Activated naive CD4-positive, alpha-beta T cell treated with anti-CD3 and anti-CD28 coated beads, Interleukin-2, amount 10 ng/mL, durations not matched to agents 7 days and 5 days (primary cell): ENCODE results near the gene FAHD1.

Experiments used
- CTCF ChIA-PET: fragments of 350-600 bp; sonication (Branson Sonifier 250); formaldehyde crosslinking; loops from one replicate; lab custom pipeline; 2021; ENCODE audit warnings: antibody characterized with exemption; lab: Charles Lee
- DNase-seq: peaks from one replicate; pipeline ENCODE4 v3.0.0-alpha.2; 2020
- H3K27ac Mint-ChIP-seq: one replicate; pipeline ENCODE4 v1.8.0; 2021; ENCODE audit warnings: mild to moderate bottlenecking, moderate library complexity, mixed read lengths
- H3K27me3 Mint-ChIP-seq: one replicate; pipeline ENCODE4 v1.8.0; 2021; ENCODE audit warnings: mild to moderate bottlenecking, mixed read lengths
- H3K36me3 Mint-ChIP-seq: one replicate; pipeline ENCODE4 v1.8.0; 2021; ENCODE audit warnings: mixed read lengths
- H3K4me1 Mint-ChIP-seq: one replicate; pipeline ENCODE4 v1.8.0; 2021; ENCODE audit warnings: mixed read lengths
- H3K4me3 Mint-ChIP-seq: one replicate; pipeline ENCODE4 v1.8.0; 2021; ENCODE audit warnings: mild to moderate bottlenecking, moderate library complexity, mixed read lengths
- H3K9me3 Mint-ChIP-seq: one replicate; pipeline ENCODE4 v1.8.0; 2021; ENCODE audit warnings: mixed read lengths

FAHD1 gene

DNA sequence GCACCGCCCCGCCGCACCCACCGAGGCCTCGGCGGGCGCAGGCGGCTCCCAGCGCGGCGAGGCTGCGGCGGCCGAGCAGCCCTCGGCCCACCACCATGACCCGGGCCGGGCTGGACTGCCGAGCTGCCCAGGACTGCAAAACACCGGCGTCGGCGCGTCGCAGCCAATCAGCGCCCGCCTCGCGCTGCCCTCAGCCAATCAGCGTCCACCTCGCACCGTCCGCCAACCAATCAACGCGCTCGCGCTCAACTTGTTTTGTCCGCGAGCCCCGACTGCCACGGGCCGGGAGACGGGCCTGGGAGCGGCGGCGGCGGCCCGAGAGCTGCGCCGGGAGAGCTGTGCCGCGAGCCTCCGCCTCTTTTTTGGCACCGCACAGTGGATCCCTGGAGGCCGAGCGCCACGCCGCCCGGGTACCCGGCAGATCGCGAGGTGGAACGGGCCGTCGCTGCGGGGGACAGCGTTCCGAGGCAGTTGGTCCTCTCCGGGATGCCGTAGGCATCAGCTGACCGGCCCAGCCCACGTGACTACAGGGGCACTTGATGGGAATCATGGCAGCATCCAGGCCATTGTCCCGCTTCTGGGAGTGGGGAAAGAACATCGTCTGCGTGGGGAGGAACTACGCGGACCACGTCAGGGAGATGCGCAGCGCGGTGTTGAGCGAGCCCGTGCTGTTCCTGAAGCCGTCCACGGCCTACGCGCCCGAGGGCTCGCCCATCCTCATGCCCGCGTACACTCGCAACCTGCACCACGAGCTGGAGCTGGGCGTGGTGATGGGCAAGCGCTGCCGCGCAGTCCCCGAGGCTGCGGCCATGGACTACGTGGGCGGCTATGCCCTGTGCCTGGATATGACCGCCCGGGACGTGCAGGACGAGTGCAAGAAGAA lies at the start of gene FAHD1, which contains the start of gene HAGH:
TSS of gene FAHD1 (plus strand) at position 516 of the 883 bp plus-strand sequence. CDS start at position 549, 33 bp downstream.
TSS of gene HAGH (minus strand) at position 135 of the 883 bp plus-strand sequence. CDS start at position 97, 38 bp downstream.
- Mint-ChIP-seq H3K4me3 (peak within 1 kb of the TSS; percentile 90), H3K27me3 (peaks cover 5% of the 10 kb centered on the region), H3K9me3 (no peaks in the 10 kb centered on the region), H3K27ac (peak within 1 kb of the TSS; percentile 94), H3K4me1 (peaks cover 42% of the 10 kb centered on the region), H3K36me3 (peaks cover 4% of the 10 kb centered on the region)
- DNase-seq: peak; percentile 91
- CTCF ChIA-PET: interaction anchor here (1.0 kb wide), 1 partner anchor 13 kb away, joined by 3 read pairs; no protein-coding TSS in a partner anchor

DNA sequence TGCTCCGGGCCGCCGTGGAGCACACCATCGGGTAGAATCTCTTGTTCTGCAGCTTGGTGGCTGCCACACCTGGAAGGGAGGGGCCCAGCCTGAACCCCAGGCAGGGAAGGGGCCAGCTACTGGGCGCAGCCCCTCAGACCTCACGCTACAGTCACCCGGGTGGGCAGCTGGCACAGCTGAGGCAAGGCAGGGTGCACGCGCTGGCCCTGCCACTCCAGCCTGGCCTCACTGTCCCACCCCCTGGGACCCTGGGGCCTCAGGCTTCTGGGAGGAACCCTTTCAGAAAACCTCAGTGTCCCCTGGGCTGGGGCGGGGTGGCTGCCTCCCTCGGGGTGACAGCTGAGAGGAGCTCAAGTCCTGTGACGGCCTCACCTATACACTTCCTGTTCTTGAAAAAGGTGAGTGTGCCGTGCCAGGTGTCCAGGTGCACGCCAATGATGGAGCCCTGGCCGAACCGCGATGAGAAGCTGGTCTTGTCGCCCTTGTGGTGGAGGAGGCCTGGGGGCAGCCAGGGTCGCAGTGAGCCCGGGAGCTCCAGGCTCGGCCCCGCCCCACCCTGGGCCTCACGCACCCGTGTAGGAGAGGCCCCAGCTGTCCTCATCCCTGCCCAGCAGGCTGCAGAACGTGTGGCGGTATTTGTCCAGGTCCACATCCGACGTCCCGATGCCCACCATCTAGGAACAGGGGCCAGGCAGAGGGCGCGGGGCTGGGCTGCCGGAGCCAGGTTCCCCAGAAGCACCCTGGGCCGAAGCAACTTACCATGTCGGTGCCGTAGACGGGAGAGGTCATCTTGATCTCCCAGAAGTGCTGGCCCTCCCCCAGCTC lies 49.4 kb upstream of the FAHD1 start:
- Mint-ChIP-seq H3K27me3 (no peaks in the 10 kb centered on the region), H3K36me3 (no peaks in the 10 kb centered on the region), H3K9me3 (no peaks in the 10 kb centered on the region), H3K27ac (no peak overlapping the region), H3K4me1 (peaks cover 25% of the 10 kb centered on the region), H3K4me3 (no peak overlapping the region)
- CTCF ChIA-PET: no interaction called here
- no peak for DNase-seq

DNA sequence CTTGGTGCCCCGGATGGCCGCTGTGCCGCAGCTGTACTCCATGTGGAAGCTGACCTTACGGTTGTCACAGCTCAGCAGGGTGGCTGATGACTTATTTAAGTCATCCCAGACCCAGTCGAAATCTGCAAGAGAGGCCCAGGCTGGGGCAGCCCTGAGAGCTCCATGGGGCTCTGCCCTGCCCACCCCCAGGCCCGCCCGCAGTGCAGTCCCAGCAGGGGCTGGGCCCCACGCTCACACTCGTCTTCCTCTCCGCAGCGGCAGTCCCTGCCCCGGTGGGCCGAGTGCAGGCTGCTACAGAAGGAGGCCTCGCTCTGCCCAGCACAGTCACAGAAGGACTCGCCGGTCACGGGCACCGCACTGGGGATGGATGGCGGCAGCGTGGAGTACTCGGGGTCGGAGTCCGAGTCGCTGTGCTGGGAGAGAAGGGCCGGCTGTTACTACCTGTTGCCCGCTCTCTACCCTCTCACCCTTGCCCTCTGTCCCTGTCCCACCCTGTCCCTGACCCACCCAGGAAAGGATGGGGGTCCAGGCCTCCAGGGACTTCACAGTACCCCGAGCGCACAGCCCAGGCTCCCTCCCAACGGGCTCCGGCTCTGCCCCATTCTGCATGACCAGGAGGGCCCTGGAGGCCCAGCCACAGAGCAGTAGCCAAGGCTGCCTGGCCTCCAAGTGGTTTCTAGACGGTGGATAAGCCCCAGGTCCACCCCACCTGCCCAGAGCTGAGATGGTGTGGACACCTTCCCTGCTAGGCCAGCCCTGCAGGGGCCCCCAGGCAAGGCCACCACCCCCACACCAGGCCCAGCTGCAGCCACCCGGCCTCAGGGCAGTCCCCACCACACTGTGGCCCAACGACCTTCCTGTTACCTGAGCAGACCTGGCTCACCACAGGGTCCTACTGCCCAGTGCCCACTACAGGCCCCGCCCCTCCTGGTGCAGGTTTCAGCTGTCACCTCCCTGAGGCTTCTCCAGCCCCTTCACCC lies 48.5 kb upstream of the FAHD1 start:
- Mint-ChIP-seq H3K27me3 (no peaks in the 10 kb centered on the region), H3K4me1 (peaks cover 29% of the 10 kb centered on the region), H3K27ac (no peak overlapping the region), H3K9me3 (no peaks in the 10 kb centered on the region), H3K4me3 (peak overlapping the region; percentile 15), H3K36me3 (no peaks in the 10 kb centered on the region)
- no peak for DNase-seq
- CTCF ChIA-PET: no interaction called here

DNA sequence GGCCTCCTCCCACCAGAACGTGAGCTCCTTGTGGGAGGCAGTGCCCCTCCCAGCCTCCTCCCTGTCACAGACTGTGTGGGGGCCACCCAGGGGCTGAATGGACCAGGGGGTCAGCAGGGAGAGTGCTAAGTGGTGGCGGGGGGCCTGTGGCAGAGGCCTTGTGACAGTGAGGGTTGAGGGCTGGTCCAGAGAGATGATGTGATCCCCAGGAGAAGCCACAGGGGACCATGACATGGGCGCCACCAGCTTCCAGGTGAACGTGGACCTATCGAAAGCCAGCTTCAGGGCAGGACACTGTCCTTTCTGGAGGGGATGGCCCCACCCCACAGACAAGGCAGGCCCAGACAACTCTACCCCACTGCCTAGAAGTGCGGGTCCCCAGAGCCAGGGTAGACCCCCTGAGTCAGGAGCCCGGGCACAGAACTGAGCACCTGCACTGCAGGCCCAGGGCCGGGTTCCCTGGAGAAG lies 47.7 kb upstream of the FAHD1 start:
- CTCF ChIA-PET: interaction anchor here (0.5 kb wide), 1 partner anchor 1264 kb away, joined by 3 read pairs; no protein-coding TSS in a partner anchor
- peak overlapping the region; percentile 15 for H3K4me3 Mint-ChIP-seq
- H3K4me1 Mint-ChIP-seq: peaks cover 33% of the 10 kb centered on the region
- no peaks in the 10 kb centered on the region for H3K9me3 Mint-ChIP-seq
- no peaks in the 10 kb centered on the region for H3K36me3 Mint-ChIP-seq
- no peak overlapping the region for H3K27ac Mint-ChIP-seq
- H3K27me3 Mint-ChIP-seq: no peaks in the 10 kb centered on the region
- DNase-seq: no peak

DNA sequence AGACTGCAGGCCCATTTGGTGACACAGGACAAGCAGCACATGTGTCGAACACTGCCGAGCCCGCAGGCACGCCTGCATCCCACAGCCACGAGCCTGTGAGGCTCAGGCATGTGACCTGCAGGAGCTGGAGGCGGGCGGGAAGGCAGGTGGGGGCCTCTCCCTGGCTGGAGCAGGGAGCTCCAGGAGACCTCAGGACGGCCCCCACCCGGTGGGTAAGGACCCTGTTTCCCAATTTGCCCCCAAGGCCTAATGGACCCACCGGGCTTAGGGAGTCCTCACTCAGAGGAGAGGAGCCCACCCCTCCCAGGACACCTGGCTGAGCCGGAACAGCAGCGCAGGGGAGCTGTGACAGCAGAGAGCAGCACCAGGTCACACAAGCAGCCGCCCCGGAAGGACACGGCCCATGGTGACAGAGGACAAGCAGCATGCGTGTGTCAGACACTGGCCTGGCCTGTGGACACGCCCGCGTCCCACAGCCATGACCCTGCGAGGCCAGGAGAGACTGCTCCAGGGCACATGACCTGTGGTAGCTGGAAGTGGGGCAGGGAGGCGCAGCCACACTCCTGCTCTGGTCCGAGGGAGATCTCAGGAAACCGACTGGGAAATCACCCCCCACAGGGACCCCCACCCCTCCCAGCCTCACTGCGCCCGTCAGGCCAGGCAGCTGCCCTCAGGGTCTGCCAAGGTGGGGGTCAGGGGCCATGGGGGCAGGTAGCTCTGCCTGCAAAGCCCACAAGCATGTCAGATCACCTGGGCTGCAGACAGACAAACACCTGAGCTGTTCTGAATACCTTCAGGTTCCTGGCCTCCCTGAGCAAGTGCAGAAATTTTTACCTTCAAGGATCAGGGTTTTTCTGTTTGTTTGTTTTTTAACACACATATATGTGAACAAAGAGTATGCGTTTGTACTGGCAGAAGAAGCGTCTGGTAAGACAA lies 47.0 kb upstream of the FAHD1 start:
- CTCF ChIA-PET: interaction anchor here (0.5 kb wide), 1 partner anchor 1265 kb away, joined by 3 read pairs; no protein-coding TSS in a partner anchor
- no peak for DNase-seq
- H3K9me3 Mint-ChIP-seq: no peaks in the 10 kb centered on the region
- H3K36me3 Mint-ChIP-seq: no peaks in the 10 kb centered on the region
- H3K4me1 Mint-ChIP-seq: peaks cover 31% of the 10 kb centered on the region
- no peak overlapping the region for H3K27ac Mint-ChIP-seq
- H3K27me3 Mint-ChIP-seq: no peaks in the 10 kb centered on the region
- H3K4me3 Mint-ChIP-seq: peak overlapping the region; percentile 43

DNA sequence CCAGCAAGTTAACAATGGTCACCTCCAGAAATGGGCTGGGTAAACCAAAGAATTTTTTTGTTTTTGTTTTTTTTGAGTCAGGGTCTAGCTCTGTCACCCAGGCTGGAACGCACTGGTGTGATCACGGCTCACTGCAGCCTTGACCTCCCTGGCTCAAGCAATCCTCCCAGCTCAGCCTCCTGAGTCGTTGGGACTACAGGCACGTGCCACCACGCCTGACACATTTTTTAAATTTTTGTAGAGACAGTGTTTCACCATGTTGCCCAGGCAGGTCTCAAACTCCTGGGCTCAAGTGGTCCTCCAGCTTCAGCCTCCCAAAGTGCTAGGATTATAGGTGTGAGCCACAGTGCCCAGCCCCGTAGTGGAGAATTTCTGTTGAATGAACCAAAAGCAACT lies 46.3 kb upstream of the FAHD1 start:
- H3K4me1 Mint-ChIP-seq: peaks cover 28% of the 10 kb centered on the region
- no peaks in the 10 kb centered on the region for H3K36me3 Mint-ChIP-seq
- H3K4me3 Mint-ChIP-seq: peak overlapping the region; percentile 82
- no peak overlapping the region for H3K27ac Mint-ChIP-seq
- CTCF ChIA-PET: no interaction called here
- H3K9me3 Mint-ChIP-seq: no peaks in the 10 kb centered on the region
- no peak for DNase-seq
- H3K27me3 Mint-ChIP-seq: no peaks in the 10 kb centered on the region

DNA sequence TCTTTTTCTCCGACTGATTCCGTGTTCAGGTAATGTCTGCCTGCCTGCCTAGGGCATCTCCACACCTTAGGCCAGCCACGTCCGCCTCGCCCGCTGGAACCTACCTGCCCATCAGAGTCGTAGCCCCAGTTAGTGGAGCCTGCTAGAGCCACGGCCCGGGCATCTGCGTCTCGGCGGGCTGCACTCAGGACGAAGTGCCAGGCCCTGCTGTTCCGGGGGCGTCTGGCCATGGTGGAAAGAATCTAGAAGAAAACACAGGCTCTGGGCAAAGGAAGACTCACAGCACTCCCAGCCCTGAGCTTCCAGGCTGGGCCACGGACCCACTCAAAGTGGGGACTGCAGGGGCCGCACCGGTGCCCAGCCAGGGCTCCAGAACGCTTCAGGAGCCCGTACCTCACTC lies 45.8 kb upstream of the FAHD1 start:
- no peaks in the 10 kb centered on the region for H3K9me3 Mint-ChIP-seq
- peak overlapping the region; percentile 82 for H3K4me3 Mint-ChIP-seq
- DNase-seq: no peak
- peak overlapping the region; percentile 87 for H3K27ac Mint-ChIP-seq
- H3K36me3 Mint-ChIP-seq: no peaks in the 10 kb centered on the region
- CTCF ChIA-PET: interaction anchor here (1.0 kb wide), 1 partner anchor 11 kb away, joined by 3 read pairs; the partner anchor contains the start of gene NME3
- H3K4me1 Mint-ChIP-seq: peaks cover 28% of the 10 kb centered on the region
- no peaks in the 10 kb centered on the region for H3K27me3 Mint-ChIP-seq

DNA sequence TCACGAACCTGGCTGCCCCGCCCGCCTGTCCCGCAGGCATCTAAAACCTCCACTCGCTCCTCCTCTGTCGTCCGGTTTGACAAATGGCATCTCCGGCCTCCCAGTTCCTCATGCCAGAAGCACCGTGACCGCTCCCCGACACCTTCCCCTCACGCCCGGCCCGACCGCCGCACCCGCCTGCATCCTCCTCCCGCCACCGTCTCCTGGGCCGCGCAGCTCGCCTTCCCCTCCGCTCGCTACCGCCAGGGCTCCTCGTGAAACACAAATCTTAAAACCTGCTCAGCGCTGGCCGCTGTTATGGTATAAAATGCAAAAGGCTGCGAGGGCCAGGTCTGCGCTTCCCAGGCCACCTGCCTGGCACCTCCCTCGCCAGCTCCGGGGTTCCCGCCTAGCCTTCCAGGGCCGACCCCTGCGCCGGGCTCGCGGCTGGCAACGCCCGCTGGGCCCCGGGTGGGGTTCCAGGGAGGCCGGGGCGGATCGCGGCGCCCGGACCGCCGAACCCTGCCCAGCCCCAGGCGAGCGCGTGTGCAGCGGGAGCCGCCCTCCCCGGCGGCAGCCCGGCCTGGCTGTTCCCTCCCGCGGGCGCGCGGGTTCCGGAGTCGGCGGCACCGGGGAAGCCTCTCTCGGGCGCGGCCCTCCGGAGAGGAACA lies 45.1 kb upstream of the FAHD1 start:
- H3K27ac Mint-ChIP-seq: peak overlapping the region; percentile 87
- H3K27me3 Mint-ChIP-seq: no peaks in the 10 kb centered on the region
- CTCF ChIA-PET: interaction anchor here (0.6 to 1.1 kb wide), 6 partner anchors 8 to 710 kb away, joined by 3 to 9 read pairs (median 4); partner anchors contain the start of genes EME2, MAPK8IP3, MRPS34 and NME3
- peaks cover 28% of the 10 kb centered on the region for H3K4me1 Mint-ChIP-seq
- no peaks in the 10 kb centered on the region for H3K9me3 Mint-ChIP-seq
- H3K4me3 Mint-ChIP-seq: peak overlapping the region; percentile 86
- DNase-seq: peak; percentile 60
- H3K36me3 Mint-ChIP-seq: no peaks in the 10 kb centered on the region

DNA sequence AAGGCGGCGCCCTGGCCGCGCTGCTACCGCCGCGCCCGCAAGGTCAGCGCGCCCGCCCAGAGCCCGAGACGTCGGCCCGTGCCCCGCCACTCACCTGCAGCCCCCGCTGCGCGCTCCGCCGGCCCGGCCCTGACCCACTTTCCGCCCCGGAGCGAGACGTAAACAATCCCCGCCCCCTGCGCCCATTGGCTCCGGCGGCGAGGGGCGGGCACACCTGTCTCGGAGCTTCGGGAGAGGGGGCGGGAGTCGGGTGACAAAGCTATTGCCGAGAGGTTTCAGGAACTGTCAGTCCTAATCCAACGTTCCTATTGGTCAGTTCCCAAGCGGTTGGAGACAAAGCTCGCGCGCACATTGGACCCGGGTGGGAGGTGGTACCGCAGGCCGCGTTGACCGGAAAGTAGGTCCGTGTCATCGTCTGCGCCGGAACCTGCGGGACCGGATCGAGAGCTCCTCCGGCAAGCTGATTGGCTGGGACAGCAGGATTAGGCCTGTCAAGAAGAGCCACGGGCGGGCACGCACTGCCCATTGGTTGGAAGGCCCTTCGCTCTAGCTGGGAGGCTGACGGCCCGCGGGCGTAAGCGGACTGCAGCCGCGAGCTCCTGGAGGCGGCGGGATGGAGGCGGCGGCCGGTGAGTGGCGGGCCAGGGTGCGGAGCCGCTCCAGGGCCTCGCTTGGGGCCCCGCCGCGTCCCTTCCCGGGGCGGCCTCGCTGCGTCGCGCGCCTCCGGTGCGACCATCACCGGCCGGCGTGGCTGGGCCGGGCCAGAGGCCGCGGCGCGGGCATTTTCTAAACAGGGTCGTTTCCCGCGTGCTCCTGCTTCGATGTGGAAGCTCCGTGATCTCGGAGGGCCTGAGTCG lies 44.4 kb upstream of the FAHD1 start, which contains the start of the genes NUBP2 and SPSB3:
TSS of gene NUBP2 (plus strand) at position 553 of the 857 bp plus-strand sequence. CDS start at position 614, 61 bp downstream.
TSS of gene SPSB3 (minus strand) at position 164 of the 857 bp plus-strand sequence. CDS start 1,088 bp downstream, outside the sequence.
- Mint-ChIP-seq H3K9me3 (no peaks in the 10 kb centered on the region), H3K4me1 (peaks cover 28% of the 10 kb centered on the region), H3K36me3 (no peaks in the 10 kb centered on the region), H3K4me3 (peak within 1 kb of the TSS; percentile 86), H3K27me3 (no peaks in the 10 kb centered on the region), H3K27ac (peak within 1 kb of the TSS; percentile 89)
- CTCF ChIA-PET: interaction anchor here (0.6 to 1.3 kb wide), 6 partner anchors 9 to 709 kb away, joined by 3 to 10 read pairs (median 5); partner anchors contain the start of genes EME2, MAPK8IP3 and MRPS34
- peak; percentile 100 for DNase-seq

DNA sequence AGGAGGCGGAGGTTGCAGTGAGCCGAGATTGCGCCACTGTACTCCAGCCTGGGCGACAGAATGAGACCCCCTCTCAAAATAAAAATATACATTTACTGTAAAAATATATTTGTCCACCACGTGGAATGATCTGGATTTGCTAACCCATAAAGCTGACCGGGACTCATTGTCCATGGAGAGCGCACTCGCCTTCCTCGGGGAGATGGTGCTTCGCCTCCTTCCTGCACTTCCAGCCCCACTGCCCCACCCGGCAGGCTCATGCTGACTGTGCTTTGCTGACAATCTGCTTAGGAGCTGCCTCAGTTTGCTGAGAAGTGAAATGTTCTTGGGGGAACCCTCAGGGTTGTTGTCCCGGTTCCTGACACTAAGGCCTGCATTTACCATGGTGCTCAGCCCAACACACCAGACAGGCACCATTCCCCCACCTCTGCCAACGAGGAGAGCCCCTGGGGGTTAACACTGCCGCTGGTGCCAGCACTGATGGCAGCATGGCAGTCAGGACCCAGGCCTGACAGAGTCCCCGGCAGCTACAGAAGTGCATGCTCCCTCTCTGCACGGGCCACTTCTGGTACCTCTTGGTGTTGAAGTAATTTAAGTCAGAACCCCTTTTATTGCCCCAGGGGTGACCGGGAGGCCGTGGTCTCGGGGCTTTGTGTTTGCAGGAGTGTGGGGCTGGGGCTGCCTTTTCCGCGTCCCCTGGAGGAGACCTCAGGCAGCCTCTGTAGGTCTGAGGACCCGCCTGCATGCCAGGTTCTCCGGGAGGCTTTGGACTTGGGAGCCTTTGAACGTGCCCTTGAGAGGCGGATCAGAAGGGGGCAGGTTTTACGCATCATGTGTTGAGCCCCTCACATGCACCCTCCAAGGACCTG lies 41.8 kb upstream of the FAHD1 start:
- peaks cover 28% of the 10 kb centered on the region for H3K4me1 Mint-ChIP-seq
- no peak for DNase-seq
- H3K9me3 Mint-ChIP-seq: no peaks in the 10 kb centered on the region
- H3K36me3 Mint-ChIP-seq: peaks cover 5% of the 10 kb centered on the region
- peak overlapping the region; percentile 63 for H3K4me3 Mint-ChIP-seq
- no peaks in the 10 kb centered on the region for H3K27me3 Mint-ChIP-seq
- H3K27ac Mint-ChIP-seq: peak overlapping the region; percentile 45
- CTCF ChIA-PET: no interaction called here
